Heart left ventricle (tissue), 13 donors: ENCODE measurements around the gene SLC9A3.

Experiments
- POLR2A ChIP-seq, 2 donors: fragments of 450-650 bp; IDR thresholded peaks; one replicate each; pipeline ENCODE4 v1.6.1; 2017; ENCODE audit warnings: antibody characterized with exemption in 2 of 2, mild to moderate bottlenecking in 2 of 2, moderate library complexity in 2 of 2
- TF ChIP-seq, protein P1 (sequence below), 12 donors: fragments of 200-600 bp; sonication (generic) in 4 of 12; IDR thresholded peaks; one replicate each; pipeline versions ENCODE4 v1.5.0 to v1.8.0; 2018 to 2022; ENCODE audit warnings: antibody characterized with exemption in 12 of 12, mild to moderate bottlenecking in 5 of 12
- donor health status: ischemic (EF 13 %, LVEDD 7.1; RV severe dilation, severe dysfunction).
- donor health status: DM: no; HTN: yes; CAD: no.
- donor health status: DM: no; HTN: no; CAD: no.
- donor health status: ischemic (EF 25% LVEDD 6.9; RV normal size, moderate dysfunction).
- donor health status: ischemic (EF 25% LVEDD 5.7; RV mildly dilated, moderate dysfunction).
- donor health status: ischemic (EF 35%, LVEDD 5.7; RV mildly dilated, moderate dysfunction).
- donor health status: nonischemic (EF 11% LVEDD 7.7; RV severe dilation, severe dysfunction).
- donor health status: DM: yes; HTN: yes; CAD: no.
- donor health status: PGD.
- donor health status: ischemic (EF 29% LVEDD 5.4; RV normal size, mild dysfunction).
- donor health status: nonischemic (EF 23%, LVEDD 6.1; RV moderate dilation, normal function).

DNA sequence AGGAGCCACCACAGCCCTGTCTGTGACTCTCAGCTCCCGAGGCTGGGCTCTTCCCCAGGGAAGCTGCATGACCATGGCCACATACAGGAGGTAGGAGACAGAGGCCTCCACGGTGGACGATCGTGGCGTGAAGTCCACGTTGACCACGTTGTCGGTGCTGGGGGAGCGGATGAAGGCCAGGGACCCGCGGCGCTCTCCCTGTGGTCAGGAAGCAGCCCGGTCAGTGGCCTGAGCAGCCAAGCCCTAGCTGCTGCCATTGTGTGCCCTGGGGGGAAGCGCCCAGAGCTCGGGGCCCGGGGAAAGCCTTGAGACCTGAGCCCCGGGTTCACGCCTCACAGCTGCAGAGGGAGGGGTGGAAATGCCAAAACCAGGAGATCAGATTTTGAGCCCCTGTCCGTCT is 47.0 kb downstream of the SLC9A3 start:
- TF ChIP-seq, protein P1, sequence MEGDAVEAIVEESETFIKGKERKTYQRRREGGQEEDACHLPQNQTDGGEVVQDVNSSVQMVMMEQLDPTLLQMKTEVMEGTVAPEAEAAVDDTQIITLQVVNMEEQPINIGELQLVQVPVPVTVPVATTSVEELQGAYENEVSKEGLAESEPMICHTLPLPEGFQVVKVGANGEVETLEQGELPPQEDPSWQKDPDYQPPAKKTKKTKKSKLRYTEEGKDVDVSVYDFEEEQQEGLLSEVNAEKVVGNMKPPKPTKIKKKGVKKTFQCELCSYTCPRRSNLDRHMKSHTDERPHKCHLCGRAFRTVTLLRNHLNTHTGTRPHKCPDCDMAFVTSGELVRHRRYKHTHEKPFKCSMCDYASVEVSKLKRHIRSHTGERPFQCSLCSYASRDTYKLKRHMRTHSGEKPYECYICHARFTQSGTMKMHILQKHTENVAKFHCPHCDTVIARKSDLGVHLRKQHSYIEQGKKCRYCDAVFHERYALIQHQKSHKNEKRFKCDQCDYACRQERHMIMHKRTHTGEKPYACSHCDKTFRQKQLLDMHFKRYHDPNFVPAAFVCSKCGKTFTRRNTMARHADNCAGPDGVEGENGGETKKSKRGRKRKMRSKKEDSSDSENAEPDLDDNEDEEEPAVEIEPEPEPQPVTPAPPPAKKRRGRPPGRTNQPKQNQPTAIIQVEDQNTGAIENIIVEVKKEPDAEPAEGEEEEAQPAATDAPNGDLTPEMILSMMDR (IDR thresholded peaks at IDR 0.05) = no peak
- TF ChIP-seq POLR2A (IDR thresholded peaks at IDR 0.05) = no peak
